K562 (cell line): ENCODE data around the gene TRMT2A. TPM values are rescaled to one million over a fixed set of nuclear protein-coding genes. Genes with fewer than 3 reads are reported as not detected.
A peak's percentile ranks its signal among the peaks of the same experiment; 100 is the strongest.

ENCODE experiments used
- COPS2 ChIP-seq: fragments of 450-650 bp; conservative IDR thresholded peaks from 2 replicates; pipeline ENCODE4 v1.6.1; 2016; ENCODE audit warnings: mild to moderate bottlenecking, moderate library complexity
- DACH1 ChIP-seq: fragments of 450-650 bp; IDR thresholded peaks from 2 replicates; pipeline ENCODE4 v1.6.1; 2018; ENCODE audit not compliant: partially characterized antibody
- E2F6 ChIP-seq, 2 experiments: IDR thresholded peaks; 2 replicates each; pipeline ENCODE4 v1.6.1; 2011; ENCODE audit warnings: borderline replicate concordance in 1 of 2, control low read depth in 1 of 2, low read depth in 1 of 2, low read length in 1 of 2, mild to moderate bottlenecking in 1 of 2, mixed read lengths in 1 of 2, moderate library complexity in 1 of 2; ENCODE audit not compliant: insufficient read depth in 1 of 2, insufficient read length in 1 of 2, poor library complexity in 1 of 2, severe bottlenecking in 1 of 2; ENCODE audit errors: extremely low read depth in 1 of 2
- ETV5 ChIP-seq: sonication (generic); formaldehyde crosslinking; IDR thresholded peaks from 2 replicates; pipeline ENCODE4 v1.4.0; 2020; ENCODE audit warnings: low read depth, mild to moderate bottlenecking, missing genetic modification reagents
- FOXP4 ChIP-seq: sonication (generic); formaldehyde crosslinking; IDR thresholded peaks from 2 replicates; pipeline ENCODE4 v1.8.0; 2022; ENCODE audit warnings: mild to moderate bottlenecking, missing genetic modification reagents, borderline replicate concordance
- GATAD2B ChIP-seq: fragments of 450-650 bp; IDR thresholded peaks from 2 replicates; pipeline ENCODE4 v1.6.1; 2017; ENCODE audit warnings: mild to moderate bottlenecking, borderline replicate concordance
- IFI16 ChIP-seq: fragments of 250-450 bp; sonication (Bioruptor Pico); IDR thresholded peaks from 2 replicates; pipeline ENCODE4 v2.1.2; 2022; ENCODE audit warnings: mild to moderate bottlenecking, inconsistent platforms
- MBD1 ChIP-seq: fragments of 250-450 bp; sonication (Bioruptor Pico); IDR thresholded peaks from 2 replicates; pipeline ENCODE4 v1.8.0; 2022; ENCODE audit warnings: inconsistent platforms
- MBD2 ChIP-seq: sonication (generic); IDR thresholded peaks from 2 replicates; pipeline ENCODE4 v1.6.1; 2016; ENCODE audit warnings: low read depth, borderline replicate concordance
- MTA3 ChIP-seq: fragments of 450-650 bp; formaldehyde crosslinking; IDR thresholded peaks from 2 replicates; pipeline ENCODE4 v1.6.1; 2017; ENCODE audit warnings: mild to moderate bottlenecking, borderline replicate concordance
- PHB ChIP-seq: fragments of 250-450 bp; sonication (Bioruptor Pico); IDR thresholded peaks from 2 replicates; pipeline ENCODE4 v1.5.0; 2021
- SAFB ChIP-seq: fragments of 200-400 bp; formaldehyde crosslinking; IDR thresholded peaks from 2 replicates; pipeline ENCODE4 v1.6.1; 2017; ENCODE audit warnings: low read depth, low read length, borderline replicate concordance
- TCF7L2 ChIP-seq: fragments of 150-350 bp; IDR thresholded peaks from 2 replicates; pipeline ENCODE4 v1.6.1; 2016; ENCODE audit warnings: low read depth, mild to moderate bottlenecking, low read length, moderate library complexity
- THAP12 ChIP-seq: fragments of 250-450 bp; sonication (Bioruptor Pico); IDR thresholded peaks from 2 replicates; pipeline ENCODE4 v1.9.0; 2021; ENCODE audit warnings: mild to moderate bottlenecking, inconsistent platforms
- YBX1 ChIP-seq: fragments of 450-650 bp; IDR thresholded peaks from 2 replicates; pipeline ENCODE4 v1.7.1; 2016; ENCODE audit warnings: mild to moderate bottlenecking
- ZNF165 ChIP-seq: fragments of 250-450 bp; sonication (Bioruptor Pico); IDR thresholded peaks from 2 replicates; pipeline ENCODE4 v1.4.0; 2020; ENCODE audit warnings: borderline replicate concordance
- ZNF280B ChIP-seq: fragments of 250-450 bp; sonication (Bioruptor Pico); IDR thresholded peaks from 2 replicates; pipeline ENCODE4 v1.5.1; 2021; ENCODE audit warnings: mild to moderate bottlenecking
- ZNF778 ChIP-seq: fragments of 450-650 bp; formaldehyde crosslinking; IDR thresholded peaks from 2 replicates; pipeline ENCODE4 v1.4.0; 2020; ENCODE audit warnings: mild to moderate bottlenecking, moderate library complexity
- polyA plus RNA-seq, 8 experiments: library from polyadenylated mRNA; depleted of rRNA in 4 of 8; stranded (reverse) in 5 of 8; unstranded in 3 of 8; fragments of >200 nt; fragmentation: Nextera tagmentation in 2 of 8; fragmentation: Illumina TruSeq in 1 of 8; extraction: Ambion mirVana in 2 of 8; extraction: Trizol in 1 of 8; gene quantifications; 2 replicates each; pipeline versions ENCODE4 v1.2.1 to v1.2.3, GENCODE V29; 2011 to 2014; ENCODE audit warnings: inconsistent platforms in 1 of 8, missing spikeins in 1 of 8
- total RNA-seq, 7 experiments: library from RNA; depleted of rRNA in 6 of 7; stranded (reverse); fragments of >200 nt in 6 of 7; fragmentation: Illumina TruSeq in 2 of 7; extraction: Trizol in 2 of 7; gene quantifications; 2 replicates each; pipeline versions ENCODE4 v1.2.1 to v1.2.3, GENCODE V29; 2011 to 2021; ENCODE audit warnings: low replicate concordance in 1 of 7

Gene TRMT2A
- total and polyA plus RNA-seq, 9 of the 15 experiments (the other 6 are each of a cell fraction or from before 2014, with no cell fraction given) = 1.6 to 265 (median 140) TPM

GRCh38 chr22:20130731-20131596, 13.9 kb upstream of the TRMT2A start (continued):
- TF ChIP-seq MBD1 (CRISPR knock-in tag) = no peak
- TF ChIP-seq PHB (CRISPR knock-in tag) = peak; percentile 96
- TF ChIP-seq MTA3 = peak; percentile 74; the same call in 1 of the 2 replicates
- TF ChIP-seq IFI16 (CRISPR knock-in tag) = 0 out of 2 replicates have a peak, but pooled peaks have one; percentile 48
- TF ChIP-seq FOXP4 = no peak
- no peak for TF ChIP-seq COPS2
- 0 out of 2 replicates have a peak, but pooled peaks have one; percentile 52 for TF ChIP-seq ZNF280B (CRISPR knock-in tag)
- TF ChIP-seq DACH1 = no peak
- peak; percentile 72; the same call in 1 of the 2 replicates for TF ChIP-seq ZNF165 (CRISPR knock-in tag)
- no peak for TF ChIP-seq SAFB
- no peak for TF ChIP-seq ZNF778 (CRISPR knock-in tag)
- no peak; the same call in 1 of the 2 replicates for TF ChIP-seq GATAD2B
- TF ChIP-seq YBX1 = no peak
- peak; percentile 93 for TF ChIP-seq THAP12 (CRISPR knock-in tag)
- TF ChIP-seq MBD2 = peak; percentile 52; the same call in 1 of the 2 replicates
- TF ChIP-seq ETV5 (CRISPR knock-in tag) = no peak
- peak; percentile 35 to 53 for TF ChIP-seq E2F6 (IDR thresholded peaks at IDR 0.05; ENCODE audit: borderline replicate concordance in 1 of 2, extremely low read depth in 1 of 2, insufficient read depth in 1 of 2, insufficient read length in 1 of 2, low read depth in 1 of 2, low read length in 1 of 2, poor library complexity in 1 of 2, severe bottlenecking in 1 of 2)
- TF ChIP-seq TCF7L2 = 0 out of 2 replicates have a peak, but pooled peaks have one; percentile 29
